Kidney (tissue), 14 donors: ENCODE data around the gene SUCLG2. TPM values are rescaled to one million over a fixed set of nuclear protein-coding genes. Genes with fewer than 3 reads are reported as not detected.

Experiments used
- DNase-seq, 5 donors: peaks; one replicate each; pipeline ENCODE4 v3.0.0-alpha.2; 2013 to 2020
- FAIRE-seq: peaks from 2 replicates; lab custom pipeline; 2012; peaks lifted over from hg19 to GRCh38; lab: Jason Lieb, UNC
- H3K27ac ChIP-seq, 2 donors: one replicate each; pipeline ENCODE4 v1.7.0; 2013; ENCODE audit warnings: low read depth in 2 of 2, low read length in 2 of 2, inconsistent platforms in 1 of 2
- H3K27me3 ChIP-seq: one replicate; pipeline ENCODE4 v1.7.1; 2013; ENCODE audit warnings: low read length, inconsistent platforms; ENCODE audit not compliant: control insufficient read depth, insufficient read depth
- H3K36me3 ChIP-seq, 3 donors: one replicate each; pipeline versions ENCODE4 v1.7.0 to v1.7.1; 2013; ENCODE audit warnings: low read length in 3 of 3, control low read depth in 1 of 3, inconsistent platforms in 1 of 3; ENCODE audit not compliant: insufficient read depth in 3 of 3, control insufficient read depth in 2 of 3
- H3K4me1 ChIP-seq, 3 donors: one replicate each; pipeline versions ENCODE4 v1.7.0 to v1.7.1; 2013; ENCODE audit warnings: low read length in 3 of 3, inconsistent platforms in 1 of 3, low read depth in 1 of 3; ENCODE audit not compliant: control insufficient read depth in 2 of 3, insufficient read depth in 2 of 3
- H3K4me3 ChIP-seq, 3 donors: one replicate each; pipeline versions ENCODE4 v1.7.0 to v1.8.1; 2013; ENCODE audit warnings: low read length in 3 of 3, control low read depth in 1 of 3, inconsistent platforms in 1 of 3
- H3K9ac ChIP-seq, 3 donors: one replicate each; pipeline versions ENCODE4 v1.7.0 to v1.7.1; 2013; ENCODE audit warnings: low read length in 3 of 3, control low read depth in 1 of 3, inconsistent platforms in 1 of 3
- H3K9me3 ChIP-seq, 3 donors: one replicate each; pipeline versions ENCODE4 v1.7.0 to v1.7.1; 2013; ENCODE audit warnings: low read length in 3 of 3, control low read depth in 1 of 3, inconsistent platforms in 1 of 3; ENCODE audit not compliant: control insufficient read depth in 2 of 3, insufficient read depth in 1 of 3
- CTCF ChIP-seq: IDR thresholded peaks from 3 replicates; pipeline ENCODE4 v1.5.1; 2012; ENCODE audit warnings: mild to moderate bottlenecking, moderate library complexity, borderline replicate concordance; ENCODE audit not compliant: insufficient read depth; ENCODE audit errors: extremely low read depth
- intact Hi-C: fragments of 100-400 bp; cut with DNase I; formaldehyde crosslinking; loops from one replicate; pipeline ENCODE4 v1.11.1; 2022
- polyA plus RNA-seq: library from polyadenylated mRNA; stranded (reverse); fragments of 350-450 nt; fragmentation: Illumina TruSeq; extraction: RNeasy Lipid Tissue Mini Kit (QIAGEN cat#74804); gene quantifications from one replicate; pipeline ENCODE4 v1.2.3, GENCODE V29; 2014; ENCODE audit warnings: low read depth, low replicate concordance; ENCODE audit not compliant: insufficient read depth
- total RNA-seq: library from RNA; stranded (reverse); fragmentation: NEBNext Ultra II Directional; extraction: Animal tissue kit (Norgen Biotek cat#: 25700); gene quantifications from one replicate; pipeline ENCODE4 v1.2.1, GENCODE V29; 2021
- donor health status: control.
- donor health status: control.
- donor health status: control.
- donor health status: control.
- donor health status: control.
- donor health status: DM: yes; HTN: yes; CAD: no.
- donor health status: Normal renal cell carcinoma (clear cell type).

Gene SUCLG2
- total and polyA plus RNA-seq, 2 donors from 2014 or later: 62.8 to 117 TPM

GRCh38 chr3:67401921-67402320 is 252.5 kb downstream of the SUCLG2 start:
- DNase-seq: no peak
- no peak for TF ChIP-seq CTCF
- Histone ChIP-seq H3K36me3 (peaks cover 0 to 2% (median 0%) of the 10 kb centered on the region in 3 donors), H3K9me3 (no peaks in the 10 kb centered on the region), H3K4me3 (no peak overlapping the region), H3K27ac (no peak overlapping the region), H3K4me1 (no peaks in the 10 kb centered on the region), H3K9ac (no peak overlapping the region), H3K27me3 (no peaks in the 10 kb centered on the region)
- no peak for FAIRE-seq
- intact Hi-C loops: no loop called here

GRCh38 chr3:67400476-67400875 is 253.9 kb downstream of the SUCLG2 start:
- DNase-seq (no peak), FAIRE-seq (no peak)
- Histone ChIP-seq H3K9ac (no peak overlapping the region), H3K9me3 (no peaks in the 10 kb centered on the region), H3K27me3 (no peaks in the 10 kb centered on the region), H3K4me1 (no peaks in the 10 kb centered on the region), H3K4me3 (no peak overlapping the region), H3K27ac (no peak overlapping the region), H3K36me3 (peaks cover 0 to 2% (median 0%) of the 10 kb centered on the region in 3 donors)
- TF ChIP-seq CTCF: no peak
- intact Hi-C loops: no loop called here

DNA sequence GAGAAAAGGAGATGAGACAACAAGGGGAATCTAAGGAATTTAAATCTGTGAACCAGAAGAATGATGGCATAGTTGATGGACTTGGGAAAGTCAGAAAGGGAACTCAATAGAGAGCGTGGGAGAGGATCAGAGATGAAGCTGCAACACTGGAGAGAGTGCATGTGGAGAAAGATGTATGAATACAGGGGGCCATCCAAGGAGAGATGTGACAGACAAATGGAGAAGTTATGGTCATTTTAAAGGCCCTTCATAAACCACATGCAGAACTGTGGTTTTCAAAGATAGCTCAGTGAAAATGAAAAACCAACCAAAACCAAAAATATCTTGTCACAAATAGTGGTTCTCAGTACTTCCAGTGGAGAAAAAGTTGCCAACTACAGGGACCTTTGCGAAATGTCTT is 265.2 kb downstream of the SUCLG2 start:
- TF ChIP-seq CTCF: no peak
- no peak for FAIRE-seq
- intact Hi-C loops: no loop called here

DNA sequence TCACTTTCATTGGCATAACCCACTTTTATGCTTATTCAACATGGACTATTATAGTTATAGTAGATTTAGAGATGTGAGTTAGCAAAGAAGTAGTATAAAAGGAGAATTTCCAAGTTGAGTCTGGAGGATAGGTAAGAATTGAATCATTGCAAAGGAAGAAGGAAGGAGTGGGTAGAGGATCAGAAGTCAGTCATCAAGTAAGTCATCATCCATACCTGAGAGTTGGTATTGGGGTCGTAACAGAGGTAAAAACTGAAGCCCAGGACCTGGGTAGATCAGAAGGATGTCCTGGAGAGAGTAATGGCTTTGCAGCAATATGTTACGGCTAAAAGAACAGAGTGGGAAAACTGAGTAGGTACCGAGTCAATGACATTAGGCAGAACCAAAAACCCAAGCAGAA is 265.7 kb downstream of the SUCLG2 start:
- Histone ChIP-seq H3K4me1 (no peaks in the 10 kb centered on the region), H3K9ac (no peak overlapping the region), H3K9me3 (no peaks in the 10 kb centered on the region), H3K4me3 (no peak overlapping the region), H3K36me3 (no peaks in the 10 kb centered on the region), H3K27ac (no peak overlapping the region), H3K27me3 (no peaks in the 10 kb centered on the region)
- no peak for TF ChIP-seq CTCF
- intact Hi-C loops: no loop called here
- FAIRE-seq (no peak), DNase-seq (no peak)

More for the DNA sequence above, 265.2 kb downstream of the SUCLG2 start:
- no peaks in the 10 kb centered on the region for H3K4me1 ChIP-seq
- no peaks in the 10 kb centered on the region for H3K9me3 ChIP-seq
- H3K27ac ChIP-seq: no peak overlapping the region
- no peaks in the 10 kb centered on the region for H3K27me3 ChIP-seq
- H3K36me3 ChIP-seq: no peaks in the 10 kb centered on the region
- no peak overlapping the region for H3K9ac ChIP-seq
- DNase-seq: no peak
- H3K4me3 ChIP-seq: no peak overlapping the region
